Naive thymus-derived CD8-positive, alpha-beta T cell (primary cell): ENCODE measurements around the gene UNKL. TPM values are rescaled to one million over a fixed set of nuclear protein-coding genes. Genes with fewer than 3 reads are reported as not detected.

ENCODE experiments used
- ATAC-seq, 2 donors: fragments of 150-1000 bp; cut with Tn5 transposase in 1 of 2; sonication (Bioruptor Pico), chemical (Tn5 transposase) in 1 of 2; 1 replicate in 1 of 2; 2 replicates in 1 of 2; pipeline ENCODE4 v1.10.0; 2021; ENCODE audit warnings: mild to moderate bottlenecking in 2 of 2, moderate library complexity in 2 of 2
- POLR2A ChIA-PET: fragments of 350-600 bp; sonication (Branson Sonifier 250); formaldehyde crosslinking; loops from one replicate; lab custom pipeline; 2021; ENCODE audit warnings: antibody characterized with exemption; lab: Charles Lee
- DNase-seq, 10 donors: peaks; one replicate each; pipeline versions ENCODE4 v3.0.0 to v3.0.0-alpha.2; 2020 to 2022
- H3K27ac Mint-ChIP-seq, 10 donors: one replicate each; pipeline ENCODE4 v1.8.0; 2020 to 2022; ENCODE audit warnings: mild to moderate bottlenecking in 10 of 10, mixed read lengths in 10 of 10, moderate library complexity in 4 of 10, inconsistent platforms in 1 of 10
- H3K27me3 Mint-ChIP-seq, 5 donors: one replicate each; pipeline ENCODE4 v1.8.0; 2021 to 2022; ENCODE audit warnings: mixed read lengths in 5 of 5
- H3K36me3 Mint-ChIP-seq, 3 donors: one replicate each; pipeline ENCODE4 v1.8.0; 2020 to 2022; ENCODE audit warnings: mixed read lengths in 3 of 3, mild to moderate bottlenecking in 2 of 3, inconsistent platforms in 1 of 3
- H3K4me1 Mint-ChIP-seq, 4 donors: one replicate each; pipeline ENCODE4 v1.8.0; 2021 to 2022; ENCODE audit warnings: mixed read lengths in 4 of 4
- H3K4me3 Mint-ChIP-seq, 10 donors: one replicate each; pipeline ENCODE4 v1.8.0; 2020 to 2022; ENCODE audit warnings: mild to moderate bottlenecking in 10 of 10, mixed read lengths in 10 of 10, moderate library complexity in 6 of 10, inconsistent platforms in 1 of 10
- H3K9me3 Mint-ChIP-seq, 9 donors: one replicate each; pipeline ENCODE4 v1.8.0; 2020 to 2022; ENCODE audit warnings: mixed read lengths in 9 of 9, mild to moderate bottlenecking in 3 of 9, inconsistent platforms in 1 of 9, moderate library complexity in 1 of 9
- polyA plus RNA-seq, 3 donors: library from polyadenylated mRNA; unstranded; fragments of 300-500 nt; fragmentation: Illumina TruSeq; gene quantifications; one replicate each; pipeline ENCODE4 v1.2.3, GENCODE V29; 2021
- total RNA-seq, 8 experiments: library from RNA in 2 of 8; stranded (reverse) in 2 of 8; gene quantifications; one replicate each; pipeline ENCODE4 v1.2.3 and lab custom pipeline; 2021 to 2026

The UNKL gene
- total and polyA plus RNA-seq, 5 experiments from 2014 or later, result 8.3 to 151 (median 11.0) TPM

DNA sequence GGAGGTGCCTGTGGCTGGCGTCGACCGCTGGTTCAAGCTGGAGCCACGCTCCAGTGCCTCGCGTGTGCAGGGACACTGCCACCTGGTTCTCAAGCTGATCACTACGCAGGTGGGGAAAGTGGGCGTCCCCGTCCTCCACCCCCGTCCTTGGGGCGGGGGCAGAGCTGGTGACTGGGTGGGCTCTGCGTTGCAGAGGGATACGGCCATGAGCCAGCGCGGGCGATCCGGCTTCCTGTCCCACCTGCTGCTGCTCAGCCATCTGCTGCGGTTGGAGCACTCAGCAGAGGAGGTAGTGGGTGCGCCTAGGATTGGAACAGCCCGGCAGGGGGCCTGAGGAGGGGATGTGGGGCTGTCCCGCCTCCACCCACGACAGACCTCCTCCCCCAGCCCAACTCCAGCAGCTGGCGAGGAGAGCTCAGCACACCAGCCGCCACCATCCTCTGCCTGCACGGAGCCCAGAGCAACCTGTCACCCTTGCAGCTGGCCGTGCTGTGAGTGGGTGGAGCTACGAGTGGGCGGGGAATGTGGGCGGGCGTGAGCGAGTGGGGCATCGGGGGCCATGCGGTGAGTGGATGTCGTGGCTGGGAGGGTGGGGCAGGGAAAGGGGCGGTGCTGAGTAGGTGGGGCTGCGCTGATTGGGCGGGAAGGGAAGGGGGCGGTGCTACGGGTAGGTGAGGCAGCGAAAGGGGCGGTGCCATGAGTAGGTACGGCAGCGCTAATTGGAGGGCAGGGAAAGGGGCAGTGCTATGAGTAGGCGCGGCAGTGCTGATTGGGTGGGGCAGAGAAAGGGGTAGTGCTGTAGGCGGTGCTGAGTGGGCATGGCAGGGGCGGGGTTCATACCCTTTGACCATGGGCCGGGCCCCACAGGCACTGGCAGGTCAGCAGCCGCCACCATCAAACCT is 71.7 kb downstream of the UNKL start:
- Mint-ChIP-seq H3K9me3 (no peaks in the 10 kb centered on the region), H3K36me3 (no peaks in the 10 kb centered on the region)
- POLR2A ChIA-PET, result interaction anchor here (0.6 to 2.5 kb wide), 10 partner anchors 8 to 952 kb away, joined by 3 to 17 read pairs (median 6); partner anchors contain the start of genes BAIAP3 and UBE2I

GRCh38 chr16:1341495-1342420 is 72.7 kb downstream of the UNKL start:
- no peaks in the 10 kb centered on the region for H3K36me3 Mint-ChIP-seq
- no peaks in the 10 kb centered on the region for H3K9me3 Mint-ChIP-seq
- H3K4me3 Mint-ChIP-seq, result peak overlapping the region; percentile 69 to 87 (median 79)
- POLR2A ChIA-PET, result interaction anchor here (0.5 to 2.5 kb wide), 7 partner anchors 9 to 132 kb away, joined by 3 to 17 read pairs (median 5); partner anchors contain the start of genes BAIAP3 and UBE2I
- H3K4me1 Mint-ChIP-seq, result peaks cover 10 to 21% (median 16%) of the 10 kb centered on the region in 4 donors
- no peaks in the 10 kb centered on the region for H3K27me3 Mint-ChIP-seq
- ATAC-seq (no peak), DNase-seq (no peak)
- H3K27ac Mint-ChIP-seq, result peak overlapping the region in 4 of 10 donors; percentile 14 to 84 (median 56)

More for the DNA sequence above, 71.7 kb downstream of the UNKL start:
- DNase-seq, result peak; percentile 90 to 97 (median 96)
- Mint-ChIP-seq H3K27me3 (no peaks in the 10 kb centered on the region), H3K27ac (peak overlapping the region; percentile 4 to 84 (median 66)), H3K4me1 (peaks cover 10 to 21% (median 16%) of the 10 kb centered on the region in 4 donors), H3K4me3 (peak overlapping the region; percentile 69 to 87 (median 79))
- peak; percentile 87 to 92 for ATAC-seq

GRCh38 chr16:1340730-1341494 is 73.6 kb downstream of the UNKL start:
- Mint-ChIP-seq H3K9me3 (no peaks in the 10 kb centered on the region), H3K27me3 (no peaks in the 10 kb centered on the region), H3K4me3 (peak overlapping the region in 2 of 10 donors; percentile 63 to 82), H3K4me1 (peaks cover 10 to 21% (median 17%) of the 10 kb centered on the region in 4 donors), H3K27ac (peak overlapping the region in 1 of 10 donors; percentile 65), H3K36me3 (no peaks in the 10 kb centered on the region)
- DNase-seq (no peak), ATAC-seq (no peak)
- POLR2A ChIA-PET, result interaction anchor here (0.5 to 2.4 kb wide), 2 partner anchors 9 to 133 kb away, joined by 3 to 12 read pairs; partner anchors contain the start of gene BAIAP3

- no peak overlapping the region for H3K27ac Mint-ChIP-seq
- H3K4me3 Mint-ChIP-seq, result no peak overlapping the region
- peaks cover 12 to 23% (median 22%) of the 10 kb centered on the region in 4 donors for H3K4me1 Mint-ChIP-seq
- no peak for ATAC-seq
- DNase-seq, result no peak
- peaks cover 0 to 12% (median 0%) of the 10 kb centered on the region in 5 donors for H3K27me3 Mint-ChIP-seq
- POLR2A ChIA-PET, result interaction anchor here (1.8 kb wide), 1 partner anchor 30 kb away, joined by 5 read pairs; the partner anchor contains the start of gene UBE2I
- H3K36me3 Mint-ChIP-seq, result no peaks in the 10 kb centered on the region
- no peaks in the 10 kb centered on the region for H3K9me3 Mint-ChIP-seq
Observed at GRCh38 chr16:1338855-1339675, 75.4 kb downstream of the UNKL start.

DNA sequence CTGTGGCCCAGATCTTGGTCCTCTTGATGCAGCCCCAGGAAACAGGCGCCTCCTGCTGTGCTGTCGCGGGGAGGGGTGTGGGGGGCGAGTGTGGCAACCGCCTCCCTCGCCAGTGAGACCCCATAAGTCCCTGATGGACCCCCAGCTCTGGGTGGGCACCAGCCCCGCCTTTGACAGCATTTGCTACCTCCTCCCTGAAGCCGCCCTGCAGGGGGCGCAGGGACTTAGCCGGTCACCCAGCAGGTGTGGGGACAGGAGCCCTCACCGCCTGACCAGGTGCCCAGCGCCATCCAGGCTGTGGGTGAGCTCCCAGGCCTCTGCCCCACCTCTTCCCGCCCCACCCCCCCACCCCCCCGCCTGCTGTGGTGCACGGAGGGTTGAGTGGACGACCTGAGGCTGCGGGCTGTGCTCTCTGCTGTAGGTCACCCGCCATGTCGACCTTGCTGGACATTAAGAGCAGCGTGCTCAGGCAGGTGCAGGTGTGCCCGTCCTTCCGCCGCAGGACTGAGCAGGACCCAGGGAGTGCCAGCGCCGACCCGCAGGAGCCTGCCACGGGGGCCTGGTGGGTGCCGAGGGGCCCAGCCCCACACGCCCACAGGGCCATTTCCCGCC is 76.3 kb downstream of the UNKL start:
- POLR2A ChIA-PET, result interaction anchor here (1.8 kb wide), 1 partner anchor 29 kb away, joined by 5 read pairs; the partner anchor contains the start of gene UBE2I
- Mint-ChIP-seq H3K36me3 (no peaks in the 10 kb centered on the region), H3K4me1 (peaks cover 9 to 20% (median 19%) of the 10 kb centered on the region in 4 donors), H3K27me3 (peaks cover 0 to 12% (median 0%) of the 10 kb centered on the region in 5 donors), H3K27ac (no peak overlapping the region), H3K4me3 (no peak overlapping the region), H3K9me3 (no peaks in the 10 kb centered on the region)
- ATAC-seq (no peak), DNase-seq (peak in 2 of 10 donors; percentile 22 to 41)

GRCh38 chr16:1337486-1337885 is 77.0 kb downstream of the UNKL start:
- Mint-ChIP-seq H3K9me3 (no peaks in the 10 kb centered on the region), H3K4me3 (no peak overlapping the region), H3K27ac (no peak overlapping the region), H3K36me3 (no peaks in the 10 kb centered on the region), H3K27me3 (peaks cover 0 to 15% (median 4%) of the 10 kb centered on the region in 5 donors), H3K4me1 (peaks cover 4 to 16% (median 16%) of the 10 kb centered on the region in 4 donors)
- no peak for ATAC-seq
- POLR2A ChIA-PET, result interaction anchor here (1.8 kb wide), 1 partner anchor 28 kb away, joined by 5 read pairs; the partner anchor contains the start of gene UBE2I
- DNase-seq, result no peak

DNA sequence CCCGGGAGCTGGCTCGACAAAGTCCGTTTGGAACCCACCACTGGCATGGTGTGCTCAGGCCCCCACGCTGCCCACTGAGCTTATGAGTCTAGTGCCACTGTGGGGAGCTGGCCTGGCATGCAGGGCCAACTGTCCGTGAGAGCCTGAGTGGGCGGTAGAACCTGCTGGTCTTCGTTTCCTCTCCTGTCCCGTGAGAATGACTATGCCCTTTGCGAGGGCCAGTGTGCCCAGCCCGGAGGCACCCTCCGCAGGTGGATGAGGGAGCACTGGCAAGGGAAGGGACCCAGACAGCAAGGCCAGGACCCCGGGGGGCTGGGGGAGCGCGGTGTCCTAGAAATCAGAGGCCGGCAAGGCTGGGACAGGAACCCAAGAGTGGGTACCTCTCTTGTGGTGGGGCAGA is 77.9 kb downstream of the UNKL start:
- Mint-ChIP-seq H3K27ac (no peak overlapping the region), H3K4me1 (peaks cover 7 to 20% (median 17%) of the 10 kb centered on the region in 4 donors), H3K27me3 (peaks cover 0 to 22% (median 10%) of the 10 kb centered on the region in 5 donors), H3K36me3 (no peaks in the 10 kb centered on the region), H3K4me3 (no peak overlapping the region), H3K9me3 (no peaks in the 10 kb centered on the region)
- ATAC-seq (no peak), DNase-seq (no peak)
- POLR2A ChIA-PET, result no interaction called here

GRCh38 chr16:1335996-1336395 is 78.5 kb downstream of the UNKL start:
- Mint-ChIP-seq H3K27me3 (peaks cover 0 to 27% (median 10%) of the 10 kb centered on the region in 5 donors), H3K27ac (no peak overlapping the region), H3K4me1 (peaks cover 10 to 25% (median 23%) of the 10 kb centered on the region in 4 donors), H3K9me3 (no peaks in the 10 kb centered on the region), H3K36me3 (no peaks in the 10 kb centered on the region), H3K4me3 (no peak overlapping the region)
- no peak for DNase-seq
- POLR2A ChIA-PET, result no interaction called here
- ATAC-seq, result no peak

- Mint-ChIP-seq H3K36me3 (no peaks in the 10 kb centered on the region), H3K9me3 (no peaks in the 10 kb centered on the region), H3K27me3 (peaks cover 0 to 27% (median 10%) of the 10 kb centered on the region in 5 donors), H3K27ac (no peak overlapping the region), H3K4me3 (peak overlapping the region in 2 of 10 donors; percentile 2 to 48), H3K4me1 (peaks cover 8 to 25% (median 22%) of the 10 kb centered on the region in 4 donors)
- no peak for DNase-seq
- no peak for ATAC-seq
- POLR2A ChIA-PET, result interaction anchor here (1.1 kb wide), 1 partner anchor 86 kb away, joined by 3 read pairs; no protein-coding TSS in a partner anchor
Observed at GRCh38 chr16:1335211-1335971, 79.1 kb downstream of the UNKL start.

- ATAC-seq (no peak), DNase-seq (no peak)
- Mint-ChIP-seq H3K9me3 (no peaks in the 10 kb centered on the region), H3K4me1 (peaks cover 8 to 25% (median 22%) of the 10 kb centered on the region in 4 donors), H3K27me3 (peaks cover 0 to 27% (median 10%) of the 10 kb centered on the region in 5 donors), H3K36me3 (no peaks in the 10 kb centered on the region), H3K27ac (no peak overlapping the region), H3K4me3 (peak overlapping the region in 3 of 10 donors; percentile 13 to 50 (median 48))
- POLR2A ChIA-PET, result interaction anchor here (1.1 kb wide), 1 partner anchor 86 kb away, joined by 3 read pairs; no protein-coding TSS in a partner anchor
Observed at GRCh38 chr16:1334739-1335138, 79.8 kb downstream of the UNKL start.
